Osteoblast (primary cell): Measurements from ENCODE around the gene TAF9B. TPM values are rescaled to one million over a fixed set of nuclear protein-coding genes. Genes with fewer than 3 reads are reported as not detected.

Source experiments
- DNase-seq: peaks from one replicate; pipeline ENCODE4 v3.0.0; 2011; ENCODE audit warnings: low spot score, mixed read lengths; ENCODE audit not compliant: insufficient read length; ENCODE audit errors: missing footprints
- H2AFZ ChIP-seq: 2 replicates; pipeline ENCODE4 v1.6.0; 2011; ENCODE audit warnings: mild to moderate bottlenecking, low read length
- H3K27ac ChIP-seq: 2 replicates; pipeline ENCODE4 v1.5.1; 2011; ENCODE audit warnings: mild to moderate bottlenecking, low read depth, low read length, moderate library complexity
- H3K27me3 ChIP-seq: 2 replicates; pipeline ENCODE4 v1.6.0; 2012; ENCODE audit warnings: mild to moderate bottlenecking, control low read depth, inconsistent platforms, low read length, moderate library complexity; ENCODE audit not compliant: insufficient read depth
- H3K36me3 ChIP-seq: 2 replicates; pipeline ENCODE4 v1.5.1; 2011; ENCODE audit warnings: mild to moderate bottlenecking, low read length, control low read depth, moderate library complexity; ENCODE audit not compliant: insufficient read depth
- H3K4me1 ChIP-seq: 2 replicates; pipeline ENCODE4 v1.5.1; 2011; ENCODE audit warnings: mild to moderate bottlenecking, low read length, control low read depth, moderate library complexity; ENCODE audit not compliant: insufficient read depth
- H3K4me2 ChIP-seq: 2 replicates; pipeline ENCODE4 v1.6.0; 2011; ENCODE audit warnings: mild to moderate bottlenecking, low read length; ENCODE audit not compliant: insufficient read depth
- H3K4me3 ChIP-seq: fragments of 200-600 bp; sonication (generic); 3 replicates; pipeline ENCODE4 v1.5.1; 2012; ENCODE audit warnings: mild to moderate bottlenecking, low read length, inconsistent platforms; ENCODE audit not compliant: insufficient read depth
- H3K79me2 ChIP-seq: 2 replicates; pipeline ENCODE4 v1.6.0; 2012; ENCODE audit warnings: mild to moderate bottlenecking, low read length, control low read depth, inconsistent platforms; ENCODE audit not compliant: insufficient read depth
- H3K9me3 ChIP-seq: 2 replicates; pipeline ENCODE4 v1.5.1; 2011; ENCODE audit warnings: low read depth, low read length, control low read depth
- H4K20me1 ChIP-seq: 2 replicates; pipeline ENCODE4 v1.6.0; 2012; ENCODE audit warnings: mild to moderate bottlenecking, low read length, control low read depth; ENCODE audit not compliant: insufficient read depth
- CTCF ChIP-seq: IDR thresholded peaks from 2 replicates; pipeline ENCODE4 v1.5.1; 2011; ENCODE audit warnings: mild to moderate bottlenecking, low read depth, low read length, moderate library complexity; ENCODE audit errors: extremely low read depth
- total RNA-seq: library from RNA; depleted of rRNA; stranded (reverse); fragments of >200 nt; gene quantifications from 2 replicates; pipeline ENCODE4 v1.2.3, GENCODE V29; 2012

TAF9B gene
- total RNA-seq, 1 donor, result 20.3 TPM

DNA sequence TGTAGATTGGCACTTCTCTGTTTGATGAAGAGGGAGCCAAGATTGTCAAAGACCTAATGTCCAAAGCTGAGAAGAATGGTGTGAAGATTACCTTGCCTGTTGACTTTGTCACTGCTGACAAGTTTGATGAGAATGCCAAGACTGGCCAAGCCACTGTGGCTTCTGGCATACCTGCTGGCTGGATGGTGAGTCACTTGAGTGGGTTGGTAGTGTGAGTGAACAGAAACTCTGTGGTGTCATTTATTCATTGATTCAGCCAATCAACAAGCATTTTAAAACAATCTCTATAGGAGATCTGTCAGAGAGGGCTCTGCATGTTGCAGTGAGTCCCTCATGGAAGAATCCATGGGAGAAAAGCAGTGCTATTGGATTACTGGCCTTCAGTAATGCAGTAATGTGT is 16.3 kb downstream of the TAF9B start:
- Histone ChIP-seq H4K20me1 (peaks cover 23% of the 10 kb centered on the region), H3K4me2 (no peak overlapping the region), H3K27ac (no peak overlapping the region), H3K4me1 (peaks cover 10% of the 10 kb centered on the region), H3K4me3 (no peak overlapping the region), H3K79me2 (peaks cover 6% of the 10 kb centered on the region), H3K36me3 (peaks cover 53% of the 10 kb centered on the region), H3K27me3 (no peaks in the 10 kb centered on the region), H2AFZ (no peak overlapping the region), H3K9me3 (no peaks in the 10 kb centered on the region)
- TF ChIP-seq CTCF, result no peak
- DNase-seq, result no peak

DNA sequence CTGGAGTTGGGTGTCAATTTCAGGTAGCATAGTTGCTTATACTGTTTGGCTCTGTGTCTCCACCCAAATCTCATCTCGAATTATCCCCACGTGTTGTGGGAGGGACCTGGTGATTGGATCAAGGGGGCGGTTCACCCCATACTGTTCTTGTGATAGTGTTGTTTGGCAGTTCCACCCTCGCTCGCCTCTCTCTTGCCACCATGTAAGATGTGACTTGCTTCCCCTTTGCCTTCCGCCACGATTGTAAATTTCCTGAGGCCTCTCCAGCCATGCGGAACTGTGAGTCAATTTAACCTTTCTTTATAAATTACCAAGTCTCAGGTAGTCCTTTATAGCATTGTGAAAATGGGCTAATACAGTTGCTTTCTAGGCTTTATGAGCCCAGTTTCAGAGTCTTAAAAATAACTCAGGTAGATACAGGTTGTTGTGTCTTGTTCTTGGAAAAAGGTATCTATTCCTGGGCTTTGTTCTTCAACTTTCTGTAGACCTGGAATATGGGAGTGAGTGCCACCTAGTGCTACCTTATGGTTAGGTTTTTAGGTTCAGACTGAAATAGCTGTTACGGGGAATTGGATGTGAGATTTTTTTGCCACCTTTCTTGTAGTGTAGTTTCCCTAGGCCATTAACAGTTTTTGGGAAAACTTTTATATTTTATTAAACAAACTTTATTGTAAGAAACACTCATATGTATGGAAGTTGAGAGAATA is 19.8 kb downstream of the TAF9B start:
- peaks cover 6% of the 10 kb centered on the region for H3K4me1 ChIP-seq

GRCh38 chrX:78118628-78119027 is 20.8 kb downstream of the TAF9B start:
- Histone ChIP-seq H2AFZ (no peak overlapping the region), H4K20me1 (peaks cover 20% of the 10 kb centered on the region), H3K79me2 (peaks cover 21% of the 10 kb centered on the region), H3K36me3 (peaks cover 51% of the 10 kb centered on the region), H3K4me1 (peaks cover 6% of the 10 kb centered on the region), H3K4me2 (no peak overlapping the region), H3K27ac (no peak overlapping the region), H3K9me3 (no peaks in the 10 kb centered on the region), H3K27me3 (no peaks in the 10 kb centered on the region), H3K4me3 (no peak overlapping the region)
- no peak for TF ChIP-seq CTCF
- DNase-seq, result no peak

More for the DNA sequence above, 19.8 kb downstream of the TAF9B start:
- Histone ChIP-seq H3K36me3 (peaks cover 51% of the 10 kb centered on the region), H3K9me3 (no peaks in the 10 kb centered on the region), H3K4me3 (no peak overlapping the region), H3K79me2 (peaks cover 19% of the 10 kb centered on the region), H3K27ac (no peak overlapping the region), H2AFZ (no peak overlapping the region), H3K27me3 (no peaks in the 10 kb centered on the region), H4K20me1 (peaks cover 21% of the 10 kb centered on the region), H3K4me2 (no peak overlapping the region)
- no peak for DNase-seq
- peak; percentile 22 for TF ChIP-seq CTCF

DNA sequence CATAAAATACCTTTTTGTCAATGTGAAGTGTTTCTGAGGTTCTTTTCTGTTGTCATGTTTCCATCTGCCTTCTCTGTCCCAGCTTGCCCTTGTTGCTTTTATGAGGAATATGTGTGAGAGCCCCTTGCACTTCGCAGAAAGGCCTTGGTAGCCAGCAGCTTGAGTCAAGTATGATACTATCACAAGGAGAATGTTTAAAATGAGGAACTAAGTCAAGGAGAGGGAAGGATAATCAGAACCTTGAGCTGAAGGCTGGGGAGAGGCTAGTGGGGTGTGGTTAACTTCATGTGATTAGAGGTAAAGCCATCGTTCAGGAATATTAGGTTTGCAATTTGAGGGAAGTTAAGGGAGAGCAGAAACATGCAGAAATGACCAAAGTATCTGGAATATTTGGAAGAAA is 22.7 kb downstream of the TAF9B start:
- no peak for TF ChIP-seq CTCF
- Histone ChIP-seq H3K4me2 (no peak overlapping the region), H3K4me3 (no peak overlapping the region), H3K27me3 (no peaks in the 10 kb centered on the region), H3K4me1 (no peaks in the 10 kb centered on the region), H3K79me2 (peaks cover 36% of the 10 kb centered on the region), H3K27ac (no peak overlapping the region), H4K20me1 (peaks cover 14% of the 10 kb centered on the region), H2AFZ (no peak overlapping the region), H3K36me3 (peaks cover 56% of the 10 kb centered on the region), H3K9me3 (no peaks in the 10 kb centered on the region)
- DNase-seq, result no peak
